GM10266 (cell line): ENCODE measurements around the gene MITF.

ENCODE experiments used
- DNase-seq: peaks from one replicate; pipeline ENCODE4 v3.0.0; 2012; ENCODE audit errors: extremely low spot score
- CTCF ChIP-seq: IDR thresholded peaks from 2 replicates; pipeline ENCODE4 v1.5.1; 2012; ENCODE audit warnings: mild to moderate bottlenecking, low read depth; ENCODE audit not compliant: control insufficient read depth, insufficient read depth; ENCODE audit errors: missing control alignments

MITF gene

GRCh38 chr3:69936266-69936665 is 197.0 kb downstream of the MITF start:
- DNase-seq, result no peak
- no peak for TF ChIP-seq CTCF

DNA sequence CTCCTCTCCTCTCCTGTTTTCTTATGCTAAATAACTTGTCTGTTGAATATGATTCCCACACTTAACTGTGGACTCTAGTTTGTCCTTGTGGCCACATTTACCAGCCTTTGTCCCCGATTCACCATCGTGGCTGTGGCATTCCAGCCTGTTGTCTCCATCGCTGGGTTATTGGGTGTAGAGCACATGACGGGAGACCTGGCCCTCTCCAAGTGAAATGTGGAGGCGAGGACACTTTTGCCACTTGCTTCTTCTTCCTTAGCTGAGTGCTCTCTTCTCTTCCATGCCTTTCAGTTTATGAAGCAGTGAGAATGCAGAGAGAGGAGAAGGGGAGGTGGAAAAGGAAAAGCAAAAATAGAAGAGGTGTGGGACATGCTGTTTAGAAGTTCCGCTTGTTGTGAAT is 198.8 kb downstream of the MITF start:
- TF ChIP-seq CTCF, result no peak
- DNase-seq, result no peak

GRCh38 chr3:69938931-69939330 is 199.7 kb downstream of the MITF start:
- no peak for DNase-seq
- TF ChIP-seq CTCF, result no peak

GRCh38 chr3:69941037-69941436 is 201.8 kb downstream of the MITF start:
- DNase-seq, result no peak
- no peak for TF ChIP-seq CTCF

DNA sequence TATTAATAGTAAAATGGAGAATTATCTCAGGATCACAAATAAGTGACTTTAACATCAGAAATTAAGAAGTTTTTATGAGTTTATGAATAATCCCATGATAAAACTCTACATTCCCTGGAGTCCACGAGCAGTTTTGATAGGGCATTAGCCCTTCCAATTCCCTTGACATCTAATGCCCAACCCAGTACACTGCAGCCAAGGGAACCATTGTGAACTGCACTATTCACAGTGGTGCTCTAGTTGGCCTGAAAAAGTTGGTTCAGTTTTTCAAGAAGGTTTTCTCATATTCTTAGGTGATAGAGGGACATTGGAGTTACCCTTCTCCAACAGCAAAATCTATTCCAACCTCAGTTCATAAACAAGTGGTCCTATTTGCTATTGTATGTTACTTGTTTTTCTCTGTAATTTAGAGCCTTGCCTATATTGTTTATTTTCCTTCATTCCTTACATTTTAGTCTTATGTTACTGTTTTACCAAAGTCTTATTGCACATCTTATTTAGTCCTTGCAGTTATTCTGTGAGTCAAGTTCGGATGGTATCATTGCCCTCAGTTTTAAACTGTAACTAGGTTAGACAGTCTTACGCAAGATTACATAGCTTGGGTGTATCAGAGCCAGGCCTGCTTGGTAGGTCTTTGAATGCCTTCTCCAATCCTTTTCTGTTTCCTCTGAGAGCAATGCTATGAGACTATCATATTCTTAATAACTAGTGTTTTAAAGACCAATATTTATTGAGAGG is 202.3 kb downstream of the MITF start:
- DNase-seq, result no peak
- TF ChIP-seq CTCF, result no peak

DNA sequence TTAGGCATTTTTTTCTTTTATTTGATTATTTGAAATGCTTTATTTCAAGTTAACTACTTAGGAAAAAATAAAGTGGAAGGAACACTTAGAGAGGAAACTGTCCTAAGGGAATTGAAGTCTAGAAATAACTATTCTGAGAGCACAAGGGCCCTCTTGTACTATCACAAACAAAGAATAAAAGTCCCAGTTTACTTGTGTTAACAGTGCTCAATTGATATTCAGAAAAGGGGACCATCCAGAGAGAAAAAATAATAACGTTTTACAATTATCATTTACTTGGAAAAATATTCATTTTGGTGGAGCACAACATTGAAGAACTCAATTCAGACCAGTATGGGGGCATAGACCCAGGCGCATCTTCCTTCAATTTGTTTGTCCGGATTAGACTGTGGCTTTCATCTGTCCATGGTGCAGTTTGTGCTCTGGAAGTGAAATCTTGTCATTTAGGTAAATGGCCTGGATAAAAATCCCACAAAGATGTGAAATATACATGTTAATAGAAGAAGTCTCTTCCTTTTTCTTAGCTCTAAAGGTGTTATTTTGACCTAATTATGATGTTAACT is 205.7 kb downstream of the MITF start:
- no peak for TF ChIP-seq CTCF
- no peak for DNase-seq

GRCh38 chr3:69948246-69948862 is 209.1 kb downstream of the MITF start:
- TF ChIP-seq CTCF, result peak; percentile 39
- DNase-seq, result no peak
